ENCODE results near the gene PLXNA2.

Gene PLXNA2, protein sequence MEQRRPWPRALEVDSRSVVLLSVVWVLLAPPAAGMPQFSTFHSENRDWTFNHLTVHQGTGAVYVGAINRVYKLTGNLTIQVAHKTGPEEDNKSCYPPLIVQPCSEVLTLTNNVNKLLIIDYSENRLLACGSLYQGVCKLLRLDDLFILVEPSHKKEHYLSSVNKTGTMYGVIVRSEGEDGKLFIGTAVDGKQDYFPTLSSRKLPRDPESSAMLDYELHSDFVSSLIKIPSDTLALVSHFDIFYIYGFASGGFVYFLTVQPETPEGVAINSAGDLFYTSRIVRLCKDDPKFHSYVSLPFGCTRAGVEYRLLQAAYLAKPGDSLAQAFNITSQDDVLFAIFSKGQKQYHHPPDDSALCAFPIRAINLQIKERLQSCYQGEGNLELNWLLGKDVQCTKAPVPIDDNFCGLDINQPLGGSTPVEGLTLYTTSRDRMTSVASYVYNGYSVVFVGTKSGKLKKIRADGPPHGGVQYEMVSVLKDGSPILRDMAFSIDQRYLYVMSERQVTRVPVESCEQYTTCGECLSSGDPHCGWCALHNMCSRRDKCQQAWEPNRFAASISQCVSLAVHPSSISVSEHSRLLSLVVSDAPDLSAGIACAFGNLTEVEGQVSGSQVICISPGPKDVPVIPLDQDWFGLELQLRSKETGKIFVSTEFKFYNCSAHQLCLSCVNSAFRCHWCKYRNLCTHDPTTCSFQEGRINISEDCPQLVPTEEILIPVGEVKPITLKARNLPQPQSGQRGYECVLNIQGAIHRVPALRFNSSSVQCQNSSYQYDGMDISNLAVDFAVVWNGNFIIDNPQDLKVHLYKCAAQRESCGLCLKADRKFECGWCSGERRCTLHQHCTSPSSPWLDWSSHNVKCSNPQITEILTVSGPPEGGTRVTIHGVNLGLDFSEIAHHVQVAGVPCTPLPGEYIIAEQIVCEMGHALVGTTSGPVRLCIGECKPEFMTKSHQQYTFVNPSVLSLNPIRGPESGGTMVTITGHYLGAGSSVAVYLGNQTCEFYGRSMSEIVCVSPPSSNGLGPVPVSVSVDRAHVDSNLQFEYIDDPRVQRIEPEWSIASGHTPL (N-terminal part only)

DNA sequence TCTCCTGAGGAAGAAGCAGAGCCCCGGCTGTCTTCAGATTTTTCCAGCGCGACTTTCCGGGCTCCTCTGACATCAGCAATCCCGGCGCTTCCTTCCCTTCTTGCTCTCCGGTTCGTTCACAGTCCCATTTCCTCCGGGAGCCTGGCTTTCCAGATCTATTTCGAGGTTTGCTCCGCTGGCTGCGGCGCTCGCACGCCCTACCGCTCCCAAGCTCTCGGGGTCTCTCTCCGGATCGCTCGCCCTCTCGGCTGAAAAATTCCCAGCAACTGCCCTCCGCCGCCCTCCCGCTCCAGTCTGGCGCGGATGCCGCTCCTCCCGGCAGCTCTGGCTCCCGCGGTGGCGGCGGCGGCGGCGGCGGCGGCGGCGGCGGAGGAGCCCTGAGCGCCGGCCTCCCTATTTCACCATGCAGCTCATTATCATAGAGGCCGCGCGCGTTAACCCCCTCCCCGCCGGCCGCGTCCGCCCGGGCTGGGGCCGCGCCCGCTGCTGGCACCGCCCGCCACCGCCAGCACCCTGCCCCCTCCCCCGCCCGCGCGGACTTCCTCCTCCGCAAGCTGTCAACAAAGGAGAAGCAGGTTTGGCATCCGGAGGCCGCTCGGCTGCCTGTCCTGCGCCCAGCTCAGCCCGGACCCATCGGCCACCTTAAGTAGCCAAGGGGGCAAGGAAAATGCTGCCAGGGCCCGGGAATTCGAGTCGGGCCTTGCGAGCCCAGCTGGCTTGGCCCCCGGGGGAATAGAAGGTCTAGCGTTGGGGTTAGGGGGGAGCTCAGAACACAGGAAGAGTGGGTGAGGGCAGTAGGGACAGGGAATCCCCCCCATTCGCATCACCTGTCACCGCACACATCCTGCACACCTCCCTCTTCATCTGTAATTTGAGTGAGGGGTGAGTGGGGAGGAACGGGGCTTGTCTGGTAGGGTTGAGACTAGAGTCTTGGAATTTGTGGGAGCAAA is at the start of gene PLXNA2:
TSS of gene PLXNA2 (minus strand) at position 418 of the 950 bp plus-strand sequence. CDS start 26,462 bp downstream, outside the sequence.
- DNase-seq = peak; percentile 72

DNA sequence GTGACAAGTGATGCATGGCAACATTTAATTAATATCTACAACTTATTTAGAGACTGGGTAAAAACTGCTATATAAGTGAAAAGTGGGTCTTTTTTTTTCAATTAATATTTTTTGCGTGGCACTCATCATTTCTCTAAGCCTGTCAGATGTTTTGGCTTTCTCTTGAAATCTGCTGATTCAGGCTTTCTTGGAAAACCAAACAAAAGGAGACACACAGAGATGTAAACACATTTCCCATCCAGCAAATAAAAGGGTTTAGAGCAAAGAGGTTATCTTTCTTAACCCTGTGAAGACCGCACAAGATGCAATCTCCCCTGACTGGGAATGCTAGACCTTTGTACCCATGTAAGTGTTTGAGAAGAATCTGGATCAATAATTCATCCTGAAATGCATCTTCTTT is 48.7 kb upstream of the PLXNA2 start:
- no peak for DNase-seq

DNA sequence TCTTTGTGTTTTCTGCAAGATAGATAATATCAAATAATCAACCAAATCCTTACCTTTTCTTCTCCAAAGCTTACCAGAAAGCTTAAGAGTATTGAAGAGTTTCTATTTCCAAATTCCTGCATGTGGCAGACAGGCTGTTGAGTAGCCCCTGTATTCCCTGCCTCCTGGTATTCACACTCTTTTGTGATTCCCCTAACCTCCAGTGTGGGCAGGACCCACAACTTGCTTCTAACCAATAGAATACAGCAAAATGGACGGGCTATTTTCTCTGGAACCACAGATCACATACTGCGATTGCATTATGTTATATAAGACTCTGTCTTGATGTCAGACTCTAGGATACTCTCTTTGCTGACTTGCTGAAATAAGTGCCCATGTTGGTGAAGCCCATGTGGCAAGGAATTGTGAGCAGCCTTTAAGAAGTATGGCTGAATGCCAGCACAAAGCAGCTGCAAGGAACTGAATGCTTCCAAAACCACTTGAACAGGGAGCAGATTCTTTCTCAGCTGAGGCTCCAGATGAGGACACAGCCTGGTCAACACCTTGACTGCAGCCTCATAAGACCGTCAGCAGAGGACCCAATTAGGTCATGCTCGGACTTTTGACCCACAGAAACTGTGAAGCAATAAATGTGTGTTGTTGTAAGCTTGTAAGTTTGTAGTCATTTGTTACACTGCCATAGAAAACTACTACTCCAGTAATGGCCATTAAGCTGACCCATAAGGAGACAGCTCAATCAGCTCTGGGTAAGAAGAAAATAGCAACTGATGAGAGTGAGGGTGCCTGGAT is 47.9 kb upstream of the PLXNA2 start:
- DNase-seq = no peak

DNA sequence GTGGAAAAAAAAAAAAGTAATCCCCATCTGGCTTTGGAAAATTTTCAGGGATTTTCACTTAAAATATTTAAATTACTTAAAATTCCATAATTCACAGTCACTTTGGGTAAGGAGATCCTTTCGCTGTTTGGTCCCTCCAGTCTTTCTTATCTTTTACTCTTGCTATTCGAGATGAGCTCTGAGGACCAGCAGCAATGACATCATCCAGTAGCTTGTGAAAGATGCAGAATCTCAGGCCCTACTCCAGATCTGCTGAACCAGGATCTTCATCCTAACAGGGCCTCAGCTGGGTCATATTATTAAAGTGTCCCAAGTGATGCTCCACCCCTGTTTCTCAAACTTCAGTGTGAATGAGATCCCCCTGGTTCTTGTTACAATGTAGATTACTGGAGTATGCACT is 46.9 kb upstream of the PLXNA2 start:
- DNase-seq = no peak

DNA sequence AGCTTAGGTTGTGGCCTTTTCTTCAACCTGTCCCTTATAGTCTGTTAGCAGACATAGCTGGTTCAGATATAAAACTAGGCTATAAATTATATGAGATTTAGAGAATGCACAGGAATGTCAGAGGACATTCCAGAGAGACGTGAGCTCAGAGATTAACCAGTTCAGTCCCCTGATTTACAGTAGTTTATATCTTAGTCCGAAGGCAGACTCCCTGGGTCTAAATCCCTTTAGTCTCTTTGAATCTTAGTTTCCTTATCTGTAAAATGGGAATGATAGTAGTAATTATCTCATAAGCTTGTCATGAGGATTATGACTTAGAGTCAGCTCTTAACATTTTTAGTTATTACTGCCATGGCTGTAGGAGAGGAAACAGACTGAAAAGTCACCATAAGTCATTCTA is 45.5 kb upstream of the PLXNA2 start:
- DNase-seq = no peak

DNA sequence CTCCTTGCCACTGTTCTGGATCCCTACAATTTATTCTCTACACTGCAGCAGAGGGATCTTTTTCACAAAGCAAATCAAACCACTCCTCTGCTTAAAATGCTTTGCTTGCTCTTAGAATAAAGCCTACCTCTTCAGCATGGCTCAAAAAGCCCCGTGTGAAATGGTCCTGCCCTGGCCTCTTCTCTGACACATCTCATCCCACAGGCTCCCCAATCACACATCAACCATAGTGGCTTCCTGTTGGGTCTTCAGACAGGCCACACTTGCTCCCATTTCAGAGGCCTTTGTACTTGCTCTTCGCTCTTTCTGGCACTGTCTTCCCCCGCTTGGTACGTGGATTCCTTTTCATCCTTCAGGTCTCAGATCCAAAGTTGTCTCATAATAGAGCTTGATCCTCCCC is 44.3 kb upstream of the PLXNA2 start:
- no peak for DNase-seq

DNA sequence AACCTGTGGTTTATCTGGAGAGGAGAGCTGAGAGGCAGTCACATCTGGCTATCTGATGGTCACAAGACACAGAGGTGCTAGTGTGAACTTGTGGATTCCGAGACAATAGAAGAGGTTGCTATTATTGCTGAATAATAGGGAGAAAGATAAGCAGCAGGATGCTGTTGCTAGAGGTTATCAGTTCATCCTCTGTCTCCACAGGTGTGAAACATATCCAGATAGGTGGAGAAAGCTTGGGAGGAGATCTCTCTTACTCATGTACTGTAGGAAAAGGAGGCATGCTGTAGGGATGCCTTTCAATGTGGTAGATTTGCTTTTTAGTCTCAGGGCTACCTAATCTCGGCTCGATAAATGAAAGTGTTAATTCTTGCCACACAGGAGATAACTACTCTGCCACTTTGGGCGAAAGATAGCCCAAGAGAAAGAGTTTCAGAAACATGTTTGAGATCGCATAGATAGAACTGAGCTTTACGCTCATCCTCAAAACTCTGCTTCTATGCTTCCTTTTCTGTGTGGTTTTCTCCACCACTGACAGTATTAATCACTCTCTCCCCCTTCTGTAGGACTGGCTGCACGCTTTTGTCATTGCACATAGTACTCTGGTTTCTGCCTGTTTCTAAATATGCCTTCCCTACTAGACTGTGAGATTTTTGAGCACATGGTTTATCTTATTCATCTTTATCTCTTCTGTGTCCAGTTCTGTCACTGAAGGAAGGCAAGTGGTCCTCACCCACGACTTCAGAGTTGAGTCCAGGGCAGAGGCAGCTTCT is 36.7 kb upstream of the PLXNA2 start:
- DNase-seq = no peak

DNA sequence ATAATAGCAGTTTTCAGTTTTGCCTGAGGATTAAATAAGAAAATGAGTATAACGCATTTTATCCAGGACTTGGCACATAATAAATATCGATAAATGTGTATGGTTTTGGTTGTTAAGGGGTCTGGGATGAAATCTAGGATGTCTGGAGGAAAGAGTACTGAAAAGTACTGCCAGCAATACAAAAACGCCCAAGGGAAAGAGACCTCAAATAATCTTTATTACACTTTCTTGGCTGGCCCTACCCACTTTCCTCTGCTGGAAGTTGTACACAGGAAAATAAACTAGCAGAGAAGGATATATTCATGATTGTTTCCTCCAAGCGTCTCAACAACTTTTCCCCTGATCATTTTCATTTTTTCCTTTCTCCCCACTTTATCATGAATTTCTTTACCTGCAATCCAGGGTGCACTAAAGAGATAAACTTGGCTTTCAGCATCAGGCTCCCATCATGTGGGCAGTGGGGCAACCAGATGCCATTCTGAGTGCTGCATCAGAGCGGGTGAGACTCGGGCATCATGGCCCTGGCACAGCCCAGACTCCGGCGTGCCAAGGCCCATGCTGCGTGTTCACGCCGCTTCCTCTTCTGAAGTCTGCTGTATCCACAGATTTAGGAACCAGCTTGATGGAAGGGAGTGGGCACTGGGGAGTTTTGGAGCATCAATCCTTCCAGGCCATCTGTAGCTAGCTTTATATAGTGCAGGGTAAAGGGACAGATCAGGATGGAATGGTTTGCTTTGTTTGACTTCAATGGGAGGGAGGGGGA is 35.8 kb upstream of the PLXNA2 start:
- DNase-seq = no peak

DNA sequence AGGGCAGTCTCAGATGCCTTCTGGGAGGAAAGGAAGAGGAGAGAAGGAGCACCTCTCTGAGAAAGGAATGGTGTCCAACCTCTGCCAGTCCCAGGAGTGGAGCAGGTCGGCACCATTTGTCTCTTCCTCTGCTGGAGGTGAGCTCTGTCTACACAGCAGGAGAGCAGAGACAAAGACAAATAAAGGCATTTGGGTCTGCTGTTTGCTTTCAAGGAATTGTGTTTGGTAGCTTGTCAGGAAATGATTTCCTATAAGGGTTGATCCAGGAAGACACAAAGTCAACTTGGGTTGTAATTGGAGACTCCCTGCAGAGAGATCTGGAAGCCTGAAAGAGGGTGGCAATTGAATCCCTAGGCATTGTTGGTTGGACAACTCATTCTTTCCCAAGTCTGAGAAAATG is 34.5 kb upstream of the PLXNA2 start:
- DNase-seq = no peak

DNA sequence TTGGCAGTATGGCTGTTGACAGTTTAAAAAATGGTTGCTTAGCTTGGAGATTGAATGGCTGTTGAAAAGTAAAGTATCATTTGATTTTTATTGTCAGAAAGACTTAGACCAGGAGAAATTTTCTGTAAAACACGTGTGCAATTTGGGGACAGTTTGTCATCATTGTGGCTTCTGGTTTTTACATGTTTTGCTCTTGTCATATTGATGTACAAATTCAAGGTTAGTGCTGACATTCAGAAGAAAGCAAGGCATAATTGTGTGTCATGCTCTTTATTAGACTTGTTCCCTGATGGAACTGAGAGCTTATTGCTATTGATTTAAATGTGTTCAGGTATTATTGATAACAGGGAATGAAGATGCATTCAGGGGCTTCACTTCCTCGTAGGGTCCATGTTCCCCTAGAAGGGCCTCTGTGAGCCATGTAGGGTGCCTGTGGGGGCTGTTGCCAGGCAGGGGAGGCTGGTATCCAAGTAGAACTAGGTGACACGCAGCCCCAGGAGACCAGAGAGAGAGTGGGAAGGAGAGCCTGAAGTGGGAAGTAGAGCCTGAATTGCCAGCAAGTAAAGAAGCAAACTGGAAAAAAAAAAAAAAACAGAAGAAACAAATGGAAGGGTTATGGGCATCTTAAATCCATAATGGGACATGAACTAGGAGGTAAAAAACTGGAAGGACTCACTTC is 32.7 kb upstream of the PLXNA2 start:
- no peak for DNase-seq

DNA sequence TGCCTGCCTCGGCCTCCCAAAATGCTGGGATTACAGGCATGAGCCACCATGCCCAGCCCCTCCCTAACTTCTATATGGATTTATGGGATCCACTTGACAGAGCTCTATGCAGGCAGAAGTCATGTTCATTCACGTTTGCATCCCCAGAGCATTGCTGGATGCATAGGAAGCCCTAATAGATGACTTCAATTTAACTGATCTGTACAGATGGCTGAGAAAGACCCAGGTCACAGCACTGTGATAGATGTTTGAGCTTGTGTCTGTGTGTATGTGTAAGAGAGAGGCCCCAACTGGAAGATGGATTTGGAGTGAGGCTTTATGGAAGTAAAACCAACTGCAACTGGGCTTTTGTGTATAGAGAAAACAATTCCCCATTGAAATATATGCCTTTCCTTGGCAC is 30.9 kb upstream of the PLXNA2 start:
- DNase-seq = no peak

DNA sequence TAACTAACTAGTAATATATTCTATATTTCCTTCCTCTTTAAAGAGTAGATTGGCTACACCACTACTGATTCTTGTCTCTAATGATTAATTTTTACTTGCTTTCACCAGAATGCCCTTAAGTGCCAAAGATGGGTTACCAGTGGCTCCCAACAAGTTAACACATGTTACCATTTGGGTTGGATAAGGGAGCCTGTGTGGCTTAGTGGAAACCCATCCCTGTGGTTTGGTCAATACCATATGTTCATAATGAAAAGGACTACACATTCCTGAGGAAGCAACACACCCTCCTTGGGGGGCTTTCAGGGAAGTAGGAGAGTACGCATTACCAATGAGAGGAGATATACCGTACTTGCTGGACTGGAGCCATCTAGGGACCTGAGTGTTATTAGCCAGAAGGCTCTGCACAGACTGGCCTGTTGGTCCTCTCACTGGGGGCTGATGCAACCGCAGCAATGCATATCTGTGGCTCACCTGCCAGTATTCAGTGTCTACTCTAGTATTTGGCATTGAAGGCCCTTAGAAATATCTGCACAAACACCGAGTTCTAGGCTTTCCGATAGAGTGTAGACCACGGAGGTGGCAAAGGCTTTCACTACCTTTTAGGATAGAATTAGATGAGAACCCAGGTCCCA is 29.3 kb upstream of the PLXNA2 start:
- DNase-seq = no peak

DNA sequence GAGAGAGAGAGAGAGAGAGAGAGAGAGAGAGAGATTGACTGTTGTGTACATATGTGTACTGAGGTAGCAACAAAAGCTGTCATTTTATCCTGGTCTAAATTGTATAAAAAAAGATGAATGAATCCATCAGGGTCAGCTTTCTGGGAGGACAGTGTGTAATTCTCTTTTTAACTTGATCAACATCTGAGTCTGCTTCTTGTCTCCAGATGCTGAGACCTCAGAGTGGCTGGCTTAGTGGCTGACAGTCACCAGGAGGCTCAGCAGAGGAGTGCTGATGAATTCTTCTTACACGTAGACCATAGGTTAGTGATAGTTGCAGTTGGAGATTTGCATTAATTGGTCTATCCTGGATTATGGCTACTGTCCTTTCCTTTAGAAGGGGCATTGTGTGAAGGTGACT is 28.5 kb upstream of the PLXNA2 start:
- no peak for DNase-seq

DNA sequence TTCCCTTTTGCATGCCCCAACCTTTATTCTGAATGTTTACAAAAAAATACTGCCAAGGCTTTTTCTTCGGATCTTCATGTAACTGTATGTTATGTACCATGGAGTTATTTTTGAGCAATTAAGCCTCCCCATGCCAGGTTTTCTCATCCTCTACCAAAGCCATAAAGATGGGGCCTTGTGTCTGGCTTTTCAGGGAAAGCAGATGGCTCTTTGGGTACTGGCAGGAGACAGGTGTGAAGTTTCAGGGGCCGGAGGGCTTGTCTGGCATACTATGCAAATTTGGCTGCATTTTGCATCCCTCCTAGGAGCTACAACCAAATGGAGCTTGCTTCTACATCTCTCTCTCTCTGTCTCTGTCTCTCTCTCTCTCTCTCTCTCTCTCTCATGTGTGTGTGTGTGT is 28.1 kb upstream of the PLXNA2 start:
- DNase-seq = no peak

DNA sequence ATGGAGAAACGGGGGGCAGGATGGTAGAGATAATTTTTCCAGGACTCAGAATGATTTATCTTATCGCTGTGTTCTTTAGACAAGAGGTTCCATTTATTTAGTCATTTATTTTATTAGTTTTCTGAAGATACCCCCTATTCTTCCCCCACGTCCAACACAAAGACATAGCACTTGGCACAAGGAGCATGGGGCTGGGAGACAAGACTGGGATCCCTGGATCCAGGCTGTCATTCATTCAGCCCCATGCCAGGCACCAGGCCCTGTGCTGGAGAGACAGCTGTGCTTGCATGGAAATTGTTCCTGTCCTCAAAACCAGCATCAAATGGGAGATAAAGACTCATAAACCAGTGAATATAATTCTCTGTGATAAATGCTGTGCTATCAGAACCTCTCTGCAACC is 27.1 kb upstream of the PLXNA2 start:
- DNase-seq = no peak

DNA sequence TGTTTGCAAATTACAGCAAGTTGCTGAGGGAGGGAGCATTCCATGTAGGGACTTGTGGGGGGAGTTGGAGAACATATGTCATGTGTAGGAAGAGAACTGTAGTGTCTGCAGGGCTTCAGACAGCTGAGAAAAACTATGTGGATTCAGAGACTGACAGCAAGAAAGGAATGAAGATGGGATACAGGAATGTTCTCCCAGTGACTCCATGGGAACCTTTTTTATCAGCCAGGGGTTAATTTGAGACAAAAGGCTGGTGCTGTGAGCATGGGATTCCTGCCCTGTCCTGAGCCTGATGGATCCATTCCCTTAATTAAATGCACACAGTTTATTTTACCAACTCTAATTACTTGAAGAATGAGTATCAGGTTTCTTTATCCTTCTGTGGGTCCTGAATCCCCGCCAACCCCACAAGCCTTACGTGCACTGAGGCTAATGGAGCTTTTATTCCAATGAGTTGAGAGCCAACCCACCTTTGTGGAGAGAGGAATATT is 26.5 kb upstream of the PLXNA2 start:
- DNase-seq = no peak

DNA sequence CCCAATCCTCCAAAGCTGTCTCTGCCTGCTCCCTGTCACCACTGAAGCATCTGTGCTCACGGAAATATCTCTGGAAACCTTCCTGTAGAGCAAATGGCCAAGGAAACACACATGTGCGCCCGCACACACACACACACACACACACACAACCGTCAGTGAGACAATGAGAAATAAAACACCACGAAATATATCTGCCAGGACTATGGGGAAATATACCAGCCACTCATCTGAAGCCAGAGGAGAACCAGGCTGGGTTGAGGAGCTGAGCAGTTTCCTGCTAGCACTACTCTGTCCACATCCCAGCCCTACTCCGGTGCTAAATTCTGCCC is 25.1 kb upstream of the PLXNA2 start:
- no peak for DNase-seq

DNA sequence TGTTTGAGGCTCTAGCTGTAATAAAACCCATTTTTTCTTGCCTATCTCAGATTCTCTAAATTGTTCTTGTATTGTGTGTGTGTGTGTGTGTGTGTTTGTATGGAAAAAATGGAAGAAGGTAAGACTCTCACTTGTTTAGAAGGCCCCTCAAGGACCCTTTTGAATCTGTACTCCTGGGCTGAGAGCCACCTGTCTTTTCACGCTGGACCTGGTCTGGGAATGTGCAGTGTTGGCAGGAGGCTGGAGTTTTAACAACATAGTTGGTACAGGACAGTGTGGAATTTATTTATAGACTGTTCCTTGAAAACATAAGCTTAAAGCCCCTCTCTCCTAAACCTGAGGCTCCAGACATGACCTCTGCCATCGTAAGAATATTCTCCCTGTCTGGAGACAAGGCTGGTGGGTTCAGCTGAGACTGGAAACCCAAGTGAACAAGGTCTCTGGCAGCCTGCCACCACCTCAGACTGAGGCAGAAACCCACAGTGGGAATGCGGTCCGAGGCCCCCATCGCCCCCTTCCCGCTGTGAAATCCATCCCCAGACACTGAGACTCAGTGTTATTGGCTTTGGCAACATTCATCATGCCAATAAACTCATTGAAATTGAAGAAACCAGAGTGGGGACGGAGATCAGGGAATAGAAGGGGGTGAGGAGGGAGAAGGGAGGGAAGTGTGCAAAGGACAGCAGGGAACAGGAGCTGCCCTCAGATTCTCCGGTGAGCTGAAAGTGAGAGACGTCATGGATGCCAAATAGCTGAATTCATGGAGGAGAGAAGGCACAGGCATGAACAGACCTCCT is 24.6 kb upstream of the PLXNA2 start:
- DNase-seq = no peak
